Stimulated activated CD4-positive, alpha-beta T cell treated with anti-CD3 and anti-CD28 coated beads, Interleukin-4, amount 100 ng/mL, for 48 hours (primary cell): ENCODE results near the gene DMAC1.

Source experiments
- DNase-seq, 2 donors: peaks; one replicate each; pipeline ENCODE4 v3.0.0-alpha.2; 2020; ENCODE audit warnings: low read depth in 2 of 2

Gene DMAC1, protein sequence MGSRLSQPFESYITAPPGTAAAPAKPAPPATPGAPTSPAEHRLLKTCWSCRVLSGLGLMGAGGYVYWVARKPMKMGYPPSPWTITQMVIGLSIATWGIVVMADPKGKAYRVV

DNA sequence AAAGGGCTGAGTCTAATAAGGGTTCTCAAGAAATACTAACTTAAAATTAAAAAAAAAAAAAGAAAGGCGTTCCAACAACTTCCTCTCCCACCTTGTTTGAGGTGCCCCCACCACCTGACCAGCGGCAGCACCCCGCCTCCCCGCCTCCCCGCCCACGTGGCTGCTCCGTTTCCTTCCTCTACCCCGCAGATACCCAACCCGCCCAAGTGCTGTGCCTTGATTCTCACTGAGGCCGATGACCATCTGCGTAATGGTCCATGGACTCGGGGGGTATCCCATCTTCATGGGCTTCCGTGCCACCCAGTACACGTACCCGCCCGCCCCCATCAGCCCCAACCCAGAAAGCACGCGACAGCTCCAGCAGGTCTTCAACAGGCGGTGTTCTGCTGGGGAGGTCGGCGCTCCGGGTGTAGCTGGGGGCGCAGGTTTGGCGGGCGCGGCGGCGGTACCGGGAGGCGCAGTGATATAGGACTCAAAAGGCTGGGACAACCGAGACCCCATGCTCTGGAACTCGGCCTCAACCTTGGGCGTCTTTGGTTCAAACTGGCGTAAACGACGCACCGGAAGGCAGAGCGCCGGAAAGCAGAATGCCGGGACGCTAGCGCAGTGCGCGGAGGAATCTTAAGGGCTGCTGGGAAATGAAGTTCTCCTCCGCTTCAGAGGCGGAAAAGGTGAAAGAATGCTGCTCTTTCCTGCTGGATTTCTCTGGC, at the start of gene DMAC1:
TSS of gene DMAC1 (minus strand) at position 545 of the 710 bp plus-strand sequence. CDS start at position 501, 44 bp downstream.
- DNase-seq, result peak; percentile 65

DNA sequence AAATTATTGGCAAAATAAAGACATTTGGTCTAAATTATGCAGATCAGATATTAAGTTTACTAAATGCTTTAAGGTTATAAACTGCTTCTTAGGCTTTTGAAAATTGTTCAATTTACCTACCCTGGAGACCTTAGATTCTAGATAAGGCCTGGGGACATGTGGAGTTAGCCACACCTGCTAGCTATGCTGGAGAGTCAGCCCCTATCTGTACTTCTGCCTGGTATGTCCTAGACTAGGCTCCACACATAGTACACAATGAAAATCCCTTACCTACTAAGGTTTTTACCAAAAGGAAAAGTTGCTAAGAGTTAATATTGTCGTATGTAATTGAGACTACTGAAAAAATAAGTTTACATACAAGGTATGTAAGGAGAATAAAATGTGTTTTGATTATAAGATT, 49.8 kb upstream of the DMAC1 start:
- no peak for DNase-seq

DNA sequence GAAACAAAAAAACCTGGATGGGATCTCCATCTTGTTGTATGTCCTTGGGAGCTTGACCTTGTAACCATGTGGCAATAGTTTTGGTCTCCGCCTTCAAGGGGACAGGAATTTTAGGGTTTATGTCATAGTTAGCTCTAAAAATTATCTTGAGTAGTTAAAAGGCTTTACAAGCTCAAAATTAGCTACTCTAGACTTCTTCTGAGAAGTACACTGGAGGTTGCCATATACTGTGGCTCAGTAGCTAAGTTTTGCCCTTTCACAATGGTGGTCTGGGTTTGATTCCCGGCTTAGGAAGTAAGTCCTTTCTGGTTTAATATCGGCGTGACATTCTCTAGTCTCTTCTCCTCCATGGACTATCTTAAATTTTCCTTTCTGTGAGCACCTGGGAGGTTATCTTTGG, 48.9 kb upstream of the DMAC1 start:
- no peak for DNase-seq

DNA sequence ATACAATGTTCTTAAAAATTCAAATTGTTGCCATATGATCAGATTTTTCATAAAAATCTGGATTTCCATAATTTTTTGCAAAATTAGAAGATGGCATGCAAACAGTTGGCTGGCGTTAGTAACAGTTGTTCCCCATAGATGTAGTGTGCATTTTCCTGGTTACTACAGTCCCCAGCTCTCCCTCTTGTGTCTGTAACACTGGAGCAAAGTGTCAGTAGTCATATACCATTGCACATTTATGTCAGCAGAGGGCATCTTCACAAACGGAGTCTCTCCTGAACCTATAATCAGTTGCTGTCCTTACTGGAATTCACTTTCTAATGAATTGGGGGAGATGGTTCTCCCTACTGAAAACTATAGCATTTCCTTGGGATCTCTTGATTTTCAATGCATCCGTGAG, 44.7 kb upstream of the DMAC1 start:
- DNase-seq, result no peak

DNA sequence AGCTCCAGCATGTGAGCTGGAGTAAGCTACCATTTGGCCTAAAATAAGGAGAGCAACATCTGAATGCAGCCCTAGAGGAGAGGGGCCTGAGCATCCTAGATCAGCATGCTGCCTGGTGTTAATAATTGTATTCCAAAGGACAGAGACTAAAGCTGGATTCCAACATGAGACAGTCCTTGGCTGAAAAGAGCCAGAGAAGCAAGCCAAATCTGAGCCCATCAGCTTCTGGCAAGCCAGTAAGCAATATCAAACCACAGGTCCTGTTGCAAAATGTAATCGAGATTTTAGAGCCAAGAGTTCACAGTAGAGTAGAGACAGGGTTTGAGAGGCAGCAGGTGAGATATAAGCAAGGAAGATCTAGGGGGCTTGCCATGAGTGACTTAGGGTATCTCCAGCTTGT, 42.3 kb upstream of the DMAC1 start:
- DNase-seq, result no peak

- DNase-seq, result no peak
These were observed 35.0 kb upstream of the DMAC1 start for GRCh38 chr9:7834531-7834930.

GRCh38 chr9:7828334-7828733, 28.8 kb upstream of the DMAC1 start:
- DNase-seq, result no peak

DNA sequence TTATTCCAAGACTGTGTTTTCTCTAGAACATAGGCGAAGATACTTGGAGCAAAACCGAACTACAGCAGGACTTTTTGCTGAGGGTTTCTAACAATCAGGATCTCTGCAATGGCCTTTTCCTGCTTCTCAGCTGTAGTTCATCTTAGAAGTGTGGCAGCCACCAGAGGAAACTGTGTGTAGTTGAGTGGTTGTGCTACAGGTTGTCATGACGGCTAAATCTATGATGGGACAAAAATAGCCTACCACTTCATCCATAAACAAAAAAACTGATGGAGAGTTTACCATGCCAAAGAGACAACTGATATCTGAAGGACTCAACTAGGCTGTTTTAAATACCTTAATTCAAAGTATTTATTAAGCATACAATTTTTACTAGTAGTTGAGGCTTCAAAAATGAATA, 28.2 kb upstream of the DMAC1 start:
- no peak for DNase-seq

DNA sequence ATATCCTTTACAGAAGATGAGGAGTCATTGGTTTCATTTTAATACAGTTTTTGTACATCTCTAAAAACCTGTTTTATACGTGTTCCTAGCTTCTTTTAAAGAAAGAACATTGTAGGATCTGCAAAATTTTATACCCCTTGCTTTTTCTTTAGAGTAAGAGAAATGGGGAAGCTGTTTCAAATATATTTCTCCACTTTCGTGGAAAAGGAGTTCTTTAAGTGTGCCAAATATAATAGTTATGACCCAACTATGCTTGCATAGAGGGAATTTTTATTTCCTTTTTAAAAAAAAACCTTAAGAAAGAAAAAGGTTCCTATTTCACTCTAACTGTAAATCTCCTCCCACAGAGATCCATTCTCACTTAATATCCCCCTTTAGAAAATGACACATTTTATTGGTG, 27.5 kb upstream of the DMAC1 start:
- DNase-seq, result no peak

DNA sequence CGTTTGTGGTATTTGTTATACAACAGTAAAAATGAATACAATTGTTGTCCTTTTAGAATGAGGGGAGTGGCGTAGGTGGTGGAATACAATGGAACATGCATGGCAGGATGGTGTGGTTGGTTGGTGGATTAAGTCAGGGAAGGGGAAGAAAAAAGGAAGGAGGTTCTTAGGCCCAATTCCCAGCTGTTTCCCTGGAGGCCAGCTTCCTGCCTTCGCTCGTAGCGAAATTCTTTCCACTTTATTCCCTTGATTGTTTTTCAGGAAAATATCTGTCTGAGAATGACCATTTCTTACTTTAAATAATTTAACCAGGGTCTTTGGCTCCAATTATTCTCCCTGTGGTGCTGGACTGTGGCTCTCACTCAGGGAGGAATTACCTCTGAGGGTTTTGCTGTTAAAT, 24.1 kb upstream of the DMAC1 start:
- no peak for DNase-seq

- DNase-seq, result no peak
These were observed 20.4 kb upstream of the DMAC1 start for GRCh38 chr9:7819984-7820383.

GRCh38 chr9:7816021-7816420, 16.4 kb upstream of the DMAC1 start:
- DNase-seq, result no peak

DNA sequence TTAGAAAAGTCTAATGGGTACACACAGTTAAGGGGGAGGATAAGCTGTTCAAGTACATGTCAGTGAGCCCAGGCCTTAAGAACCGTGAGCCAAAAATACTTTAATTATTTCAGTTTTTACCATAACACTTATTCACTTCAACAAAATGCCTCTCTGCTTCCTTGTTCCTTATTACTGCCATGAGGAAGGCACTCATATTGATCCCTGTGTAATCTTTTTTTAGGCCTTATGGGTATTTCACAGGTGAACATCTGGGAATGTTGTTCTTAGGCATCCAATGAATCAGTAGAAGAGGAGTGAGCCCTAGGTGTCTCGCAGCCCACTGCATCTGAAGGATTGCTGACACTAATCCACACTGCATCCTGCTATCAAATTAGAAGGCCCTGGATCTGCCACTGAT, 13.5 kb upstream of the DMAC1 start:
- no peak for DNase-seq

GRCh38 chr9:7811677-7812076, 12.1 kb upstream of the DMAC1 start:
- no peak for DNase-seq

DNA sequence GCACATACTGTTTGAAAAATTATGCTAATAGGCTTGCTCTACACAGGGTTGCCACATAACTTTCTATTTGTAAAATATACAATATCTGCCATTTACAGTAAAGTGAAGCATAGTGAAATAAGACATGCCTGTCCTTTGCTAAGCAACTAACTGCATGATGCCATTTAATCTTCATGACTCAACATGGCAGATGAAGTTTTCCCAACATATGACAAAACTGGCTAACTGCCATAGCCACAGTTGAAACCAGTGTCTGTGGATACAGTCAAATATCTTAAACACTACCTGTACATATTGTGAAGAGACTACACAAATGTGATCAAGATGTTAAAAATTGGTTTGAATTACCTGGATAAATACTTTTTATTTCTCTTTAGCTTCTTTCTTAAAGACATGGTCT, 3.1 kb upstream of the DMAC1 start:
- DNase-seq, result no peak

- DNase-seq, result no peak
These were observed 337 bp upstream of the DMAC1 start for GRCh38 chr9:7799944-7800285.

- no peak for DNase-seq
These were observed 5.4 kb downstream of the DMAC1 start for GRCh38 chr9:7794196-7794595.

GRCh38 chr9:7791394-7791793, 8.2 kb downstream of the DMAC1 start:
- DNase-seq, result no peak

DNA sequence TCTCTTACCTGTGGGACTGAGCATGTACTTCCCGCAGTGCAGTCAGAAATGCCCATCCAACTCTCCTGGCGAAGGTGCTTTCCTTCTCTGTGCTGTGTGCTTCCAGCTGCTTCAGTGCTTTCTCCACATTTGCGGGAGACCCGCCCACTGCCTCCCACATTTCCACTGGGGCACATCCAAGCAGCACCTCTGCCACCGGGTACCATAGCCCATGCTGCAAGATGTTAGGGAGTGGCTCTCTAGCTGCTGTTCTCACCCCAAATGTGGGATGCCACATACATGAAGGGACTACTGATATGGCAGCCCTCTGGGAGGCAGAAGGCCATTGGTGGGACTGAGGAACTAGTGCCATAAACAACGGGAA, 8.8 kb downstream of the DMAC1 start:
- DNase-seq, result no peak

DNA sequence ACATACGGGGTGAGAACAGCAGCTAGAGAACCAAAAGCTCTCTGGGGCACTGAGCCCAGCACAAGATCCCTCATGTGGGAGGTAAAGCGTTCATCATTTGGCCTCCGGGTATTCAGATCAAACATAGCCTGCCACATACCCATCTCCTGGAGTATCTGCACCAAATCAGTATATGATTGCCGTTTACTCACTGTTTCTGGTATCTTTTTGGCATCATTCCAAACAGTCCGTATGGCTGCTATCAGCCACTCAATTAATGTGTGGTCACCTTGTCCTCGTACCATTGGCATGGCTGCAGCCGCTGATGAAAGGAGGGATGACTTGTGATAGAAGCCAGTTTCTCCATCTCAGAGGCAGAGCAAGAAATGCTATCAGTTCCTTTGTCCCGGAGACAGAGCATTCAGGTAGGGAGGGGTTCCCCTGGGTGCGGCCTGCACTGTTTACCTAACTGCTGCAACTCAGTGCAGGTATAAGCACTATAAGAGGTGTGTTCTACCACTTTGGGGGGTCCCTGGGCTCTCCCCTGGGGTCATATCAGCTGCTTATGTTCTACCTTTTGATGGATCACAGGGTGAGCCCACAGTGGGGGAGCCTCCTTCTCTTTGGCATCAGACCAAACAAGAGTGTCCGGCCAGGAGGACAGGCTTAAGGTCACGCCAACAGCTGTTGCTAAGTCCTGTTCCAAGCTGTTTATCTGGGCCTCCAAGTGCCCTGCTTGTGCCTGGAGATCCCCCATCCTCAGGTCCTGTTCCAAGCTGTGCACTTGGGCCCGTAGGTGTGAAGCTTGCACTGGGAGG, 9.4 kb downstream of the DMAC1 start:
- DNase-seq, result no peak

DNA sequence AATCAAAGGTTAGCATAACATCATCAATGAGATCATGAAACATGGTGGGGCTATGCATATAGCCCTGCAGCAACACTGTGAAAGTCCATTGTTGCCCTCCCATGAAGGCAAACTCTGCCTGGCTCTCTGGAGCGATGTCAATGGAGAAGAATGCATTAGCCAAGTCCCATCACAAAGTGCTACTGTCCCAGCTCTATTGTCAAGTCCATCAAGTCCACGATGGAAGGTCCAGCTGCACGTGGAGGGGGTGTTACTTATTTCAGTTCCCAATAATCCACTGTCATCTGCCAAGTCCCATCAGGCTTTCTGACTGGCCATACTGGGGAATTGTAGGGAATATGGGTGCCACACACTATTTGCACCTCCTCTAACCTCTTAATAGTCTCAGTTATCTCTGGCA, 10.8 kb downstream of the DMAC1 start:
- no peak for DNase-seq

GRCh38 chr9:7785813-7786212, 13.8 kb downstream of the DMAC1 start:
- no peak for DNase-seq

DNA sequence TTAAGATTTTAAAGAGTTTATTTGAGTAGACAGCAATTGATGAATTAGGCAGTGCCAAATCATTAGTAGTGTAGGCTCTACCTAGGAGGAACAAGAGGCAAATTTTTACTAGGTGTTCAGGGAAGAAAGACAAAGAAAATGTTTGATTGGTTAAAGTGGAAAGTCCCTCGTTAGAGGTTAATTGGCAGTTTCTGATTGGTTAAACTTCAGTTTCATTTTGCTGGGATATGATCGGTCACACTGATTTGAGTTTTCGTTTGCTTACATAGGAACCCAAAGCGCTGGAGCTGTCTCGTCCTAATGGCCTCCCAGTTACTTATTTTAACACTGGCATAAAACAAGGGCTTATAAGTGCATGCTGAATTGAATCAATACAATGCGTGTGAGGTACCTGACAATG, 15.1 kb downstream of the DMAC1 start:
- no peak for DNase-seq
